ES-I3 (cell line): ENCODE results near the gene DTX3.
A peak's percentile ranks its signal among the peaks of the same experiment; 100 is the strongest.
"Not testable (repeated sequence)": the region's sequence is repeated elsewhere in the genome, so short reads cannot be mapped to it uniquely, and the experiment has no call there.

Experiments used
- H3K36me3 ChIP-seq: 2 replicates; pipeline ENCODE4 v1.6.1; 2013; ENCODE audit warnings: mild to moderate bottlenecking, low read length, control low read depth, moderate library complexity; ENCODE audit not compliant: insufficient read depth
- H3K4me1 ChIP-seq: 2 replicates; pipeline ENCODE4 v1.6.1; 2013; ENCODE audit warnings: mild to moderate bottlenecking, control low read depth, low read length; ENCODE audit not compliant: insufficient read depth
- H3K9ac ChIP-seq: 2 replicates; pipeline ENCODE4 v1.6.1; 2013; ENCODE audit warnings: low read depth, mild to moderate bottlenecking, low read length, moderate library complexity
- H3K9me3 ChIP-seq: 2 replicates; pipeline ENCODE4 v1.6.1; 2013; ENCODE audit warnings: mild to moderate bottlenecking, low read length, moderate library complexity; ENCODE audit not compliant: control insufficient read depth, insufficient read depth

The DTX3 gene

GRCh38 chr12:57604454-57604991 is at the start of gene DTX3:
TSS of gene DTX3 (plus strand) at chr12:57604824. CDS start at chr12:57606518, 1,694 bp downstream.
- no peaks in the 10 kb centered on the region for H3K9me3 ChIP-seq
- H3K36me3 ChIP-seq: peaks cover 6% of the 10 kb centered on the region; the same call in 1 of the 2 replicates
- H3K4me1 ChIP-seq: 0 out of 2 replicates have a peak, but pooled peaks cover 9% of the 10 kb centered on the region
- H3K9ac ChIP-seq: peak within 1 kb of the TSS; percentile 76

- Histone ChIP-seq H3K9ac (no peak overlapping the region), H3K36me3 (no peaks in the 10 kb centered on the region), H3K4me1 (peaks cover 7% of the 10 kb centered on the region), H3K9me3 (no peaks in the 10 kb centered on the region)
Measured at GRCh38 chr12:57554897-57555296, 49.7 kb upstream of the DTX3 start.

GRCh38 chr12:57558864-57559263 is 45.8 kb upstream of the DTX3 start:
- H3K9ac ChIP-seq: no peak overlapping the region
- no peaks in the 10 kb centered on the region for H3K9me3 ChIP-seq
- no peaks in the 10 kb centered on the region for H3K36me3 ChIP-seq
- H3K4me1 ChIP-seq: no peaks in the 10 kb centered on the region

GRCh38 chr12:57560516-57560915 is 44.1 kb upstream of the DTX3 start:
- Histone ChIP-seq H3K4me1 (no peaks in the 10 kb centered on the region), H3K9me3 (no peaks in the 10 kb centered on the region), H3K9ac (no peak overlapping the region), H3K36me3 (no peaks in the 10 kb centered on the region)

- not testable (repeated sequence) for H3K36me3 ChIP-seq, H3K4me1 ChIP-seq, H3K9ac ChIP-seq, H3K9me3 ChIP-seq
Measured at GRCh38 chr12:57561117-57561516, 43.5 kb upstream of the DTX3 start.

- Histone ChIP-seq H3K9me3 (no peaks in the 10 kb centered on the region), H3K36me3 (no peaks in the 10 kb centered on the region), H3K4me1 (no peaks in the 10 kb centered on the region), H3K9ac (no peak overlapping the region)
Measured at GRCh38 chr12:57563358-57563757, 41.3 kb upstream of the DTX3 start.

- no peaks in the 10 kb centered on the region for H3K36me3 ChIP-seq
- no peak overlapping the region for H3K9ac ChIP-seq
Measured at GRCh38 chr12:57564178-57564740, 40.4 kb upstream of the DTX3 start.

GRCh38 chr12:57568838-57569237 is 35.8 kb upstream of the DTX3 start:
- H3K36me3 ChIP-seq: no peaks in the 10 kb centered on the region; the same call in 1 of the 2 replicates
- no peak overlapping the region for H3K9ac ChIP-seq
- H3K4me1 ChIP-seq: no peaks in the 10 kb centered on the region
- no peaks in the 10 kb centered on the region for H3K9me3 ChIP-seq

More at GRCh38 chr12:57564178-57564740, 40.4 kb upstream of the DTX3 start:
- Histone ChIP-seq H3K4me1 (no peaks in the 10 kb centered on the region), H3K9me3 (no peaks in the 10 kb centered on the region)

- Histone ChIP-seq H3K9me3 (no peaks in the 10 kb centered on the region), H3K9ac (no peak overlapping the region), H3K36me3 (no peaks in the 10 kb centered on the region; the same call in 1 of the 2 replicates), H3K4me1 (no peaks in the 10 kb centered on the region)
Measured at GRCh38 chr12:57569858-57570257, 34.8 kb upstream of the DTX3 start.

GRCh38 chr12:57570438-57570837 is 34.2 kb upstream of the DTX3 start:
- H3K4me1 ChIP-seq, H3K36me3 ChIP-seq, H3K9ac ChIP-seq, H3K9me3 ChIP-seq: not testable (repeated sequence)

- Histone ChIP-seq H3K9ac (no peak overlapping the region), H3K4me1 (no peaks in the 10 kb centered on the region), H3K36me3 (no peaks in the 10 kb centered on the region; the same call in 1 of the 2 replicates), H3K9me3 (no peaks in the 10 kb centered on the region)
Measured at GRCh38 chr12:57571926-57572762, 32.5 kb upstream of the DTX3 start.

GRCh38 chr12:57574795-57575194 is 29.8 kb upstream of the DTX3 start:
- Histone ChIP-seq H3K4me1 (no peaks in the 10 kb centered on the region), H3K9ac (no peak overlapping the region), H3K36me3 (no peaks in the 10 kb centered on the region; the same call in 1 of the 2 replicates), H3K9me3 (no peaks in the 10 kb centered on the region)

GRCh38 chr12:57575771-57576612 is 28.6 kb upstream of the DTX3 start:
- no peaks in the 10 kb centered on the region for H3K4me1 ChIP-seq
- no peak overlapping the region for H3K9ac ChIP-seq
- no peaks in the 10 kb centered on the region; the same call in 1 of the 2 replicates for H3K36me3 ChIP-seq
- H3K9me3 ChIP-seq: no peaks in the 10 kb centered on the region

- no peaks in the 10 kb centered on the region for H3K4me1 ChIP-seq
- H3K9ac ChIP-seq: no peak overlapping the region
- no peaks in the 10 kb centered on the region; the same call in 1 of the 2 replicates for H3K36me3 ChIP-seq
- H3K9me3 ChIP-seq: no peaks in the 10 kb centered on the region
Measured at GRCh38 chr12:57576613-57577160, 27.9 kb upstream of the DTX3 start.
